Measurements from ENCODE around the gene MDN1. TPM values are rescaled to one million over a fixed set of nuclear protein-coding genes. Genes with fewer than 3 reads are reported as not detected.

Gene MDN1
- total and polyA plus RNA-seq, 3 donors from 2014 or later, result 39.1 to 89.0 (median 80.3) TPM

- intact Hi-C loops (cut with DNase I; ENCODE audit: low total_unique reads), result loop anchor here (10.0 kb wide), 1 partner anchor 183 kb away; the partner anchor contains the start of gene ANKRD6
- Histone ChIP-seq H3K4me1 (no peaks in the 10 kb centered on the region), H3K9me3 (no peaks in the 10 kb centered on the region), H3K27ac (no peak overlapping the region), H3K27me3 (no peaks in the 10 kb centered on the region), H3K36me3 (ENCODE audit: low read depth, missing control alignments) (no peaks in the 10 kb centered on the region), H3K4me3 (no peak overlapping the region)
- 97 to 99% methylated on average over 6 of the region's 6 CpGs for WGBS, 2 donors
- TF ChIP-seq CTCF (IDR thresholded peaks at IDR 0.05) (no peak), POLR2A (IDR thresholded peaks at IDR 0.05) (no peak)
- no peak for DNase-seq
Measured at GRCh38 chr6:89618026-89618425, 201.6 kb downstream of the MDN1 start.

- Histone ChIP-seq H3K27ac (no peak overlapping the region), H3K27me3 (no peaks in the 10 kb centered on the region), H3K9me3 (no peaks in the 10 kb centered on the region), H3K36me3 (ENCODE audit: low read depth, missing control alignments) (no peaks in the 10 kb centered on the region), H3K4me1 (no peaks in the 10 kb centered on the region), H3K4me3 (no peak overlapping the region)
- TF ChIP-seq POLR2A (IDR thresholded peaks at IDR 0.05) (no peak), CTCF (IDR thresholded peaks at IDR 0.05) (no peak)
- intact Hi-C loops (cut with DNase I; ENCODE audit: low total_unique reads), result loop anchor here (10.0 kb wide), 1 partner anchor 182 kb away; the partner anchor contains the start of gene ANKRD6
- no peak for DNase-seq
- 90 to 97% methylated on average over 5 of the region's 5 CpGs for WGBS, 2 donors
Measured at GRCh38 chr6:89616531-89616930, 203.1 kb downstream of the MDN1 start.

- H3K27me3 ChIP-seq, result no peaks in the 10 kb centered on the region
- no peaks in the 10 kb centered on the region for H3K9me3 ChIP-seq
- no peaks in the 10 kb centered on the region for H3K36me3 ChIP-seq (ENCODE audit: low read depth, missing control alignments)
- intact Hi-C loops (cut with DNase I; ENCODE audit: low total_unique reads), result loop anchor here (10.0 kb wide), 1 partner anchor 181 kb away; the partner anchor contains the start of gene ANKRD6
- WGBS, 2 donors, result 89 to 93% methylated on average over 5 of the region's 5 CpGs
- TF ChIP-seq POLR2A (IDR thresholded peaks at IDR 0.05) (no peak), CTCF (IDR thresholded peaks at IDR 0.05) (no peak)
- no peak overlapping the region for H3K27ac ChIP-seq
- DNase-seq, result no peak
- H3K4me1 ChIP-seq, result no peaks in the 10 kb centered on the region
- no peak overlapping the region for H3K4me3 ChIP-seq
Measured at GRCh38 chr6:89615882-89616281, 203.7 kb downstream of the MDN1 start.

GRCh38 chr6:89613790-89614189 lies 205.8 kb downstream of the MDN1 start:
- Histone ChIP-seq H3K4me3 (no peak overlapping the region), H3K27me3 (no peaks in the 10 kb centered on the region), H3K4me1 (no peaks in the 10 kb centered on the region), H3K36me3 (ENCODE audit: low read depth, missing control alignments) (no peaks in the 10 kb centered on the region), H3K9me3 (no peaks in the 10 kb centered on the region), H3K27ac (no peak overlapping the region)
- intact Hi-C loops (cut with DNase I; ENCODE audit: low total_unique reads), result loop anchor here (10.0 kb wide), 1 partner anchor 179 kb away; the partner anchor contains the start of gene ANKRD6
- no peak for DNase-seq
- 79 to 80% methylated on average over 5 of the region's 5 CpGs for WGBS, 2 donors
- TF ChIP-seq POLR2A (IDR thresholded peaks at IDR 0.05) (no peak), CTCF (IDR thresholded peaks at IDR 0.05) (no peak)

- no peaks in the 10 kb centered on the region for H3K27me3 ChIP-seq
- no peak for DNase-seq
- H3K9me3 ChIP-seq, result no peaks in the 10 kb centered on the region
- no peaks in the 10 kb centered on the region for H3K36me3 ChIP-seq (ENCODE audit: low read depth, missing control alignments)
- H3K4me3 ChIP-seq, result no peak overlapping the region
- intact Hi-C loops (cut with DNase I; ENCODE audit: low total_unique reads), result loop anchor here (10.0 kb wide), 1 partner anchor 177 kb away; the partner anchor contains the start of gene ANKRD6
- no peaks in the 10 kb centered on the region for H3K4me1 ChIP-seq
- TF ChIP-seq POLR2A (IDR thresholded peaks at IDR 0.05), result no peak
- no peak for TF ChIP-seq CTCF (IDR thresholded peaks at IDR 0.05)
- H3K27ac ChIP-seq, result no peak overlapping the region
- 85 to 91% methylated on average over 12 of the region's 12 CpGs for WGBS, 2 donors
Measured at GRCh38 chr6:89612121-89612520, 207.5 kb downstream of the MDN1 start.
